ENCODE results near the gene LMOD2.

The LMOD2 gene

GRCh38 chr7:123673752-123674398 is 18.2 kb downstream of the LMOD2 start:
- Histone ChIP-seq H3K4me1 (ENCODE audit: insufficient read depth, low read length, poor library complexity, severe bottlenecking) (no peaks in the 10 kb centered on the region), H3K9me3 (ENCODE audit: insufficient read depth, low read depth, low read length) (no peaks in the 10 kb centered on the region), H2AFZ (ENCODE audit: low read length) (no peak overlapping the region), H3K27me3 (ENCODE audit: insufficient read depth, low read length, poor library complexity, severe bottlenecking) (no peaks in the 10 kb centered on the region), H3K4me3 (ENCODE audit: low read length, poor library complexity, severe bottlenecking) (no peak overlapping the region), H3K79me2 (ENCODE audit: insufficient read depth, low read length) (no peaks in the 10 kb centered on the region), H3K4me2 (ENCODE audit: low read depth, low read length, poor library complexity, severe bottlenecking) (no peak overlapping the region), H3K9me2 (replicated peaks; ENCODE audit: low read depth, low read length) (no peaks in the 10 kb centered on the region), H3K36me3 (ENCODE audit: insufficient read depth, low read length) (no peaks in the 10 kb centered on the region), H4K20me1 (ENCODE audit: insufficient read depth, low read length, poor library complexity, severe bottlenecking) (no peaks in the 10 kb centered on the region), H3K9ac (ENCODE audit: low read depth, low read length, poor library complexity, severe bottlenecking) (no peak overlapping the region), H3F3A (ENCODE audit: low read depth) (no peaks in the 10 kb centered on the region)
- TF ChIP-seq CTCF (conservative IDR thresholded peaks at IDR 0.05; ENCODE audit: low read length) = no peak
- TF ChIP-seq EZH2phosphoT487 (IDR thresholded peaks at IDR 0.05; ENCODE audit: borderline replicate concordance) = no peak

DNA sequence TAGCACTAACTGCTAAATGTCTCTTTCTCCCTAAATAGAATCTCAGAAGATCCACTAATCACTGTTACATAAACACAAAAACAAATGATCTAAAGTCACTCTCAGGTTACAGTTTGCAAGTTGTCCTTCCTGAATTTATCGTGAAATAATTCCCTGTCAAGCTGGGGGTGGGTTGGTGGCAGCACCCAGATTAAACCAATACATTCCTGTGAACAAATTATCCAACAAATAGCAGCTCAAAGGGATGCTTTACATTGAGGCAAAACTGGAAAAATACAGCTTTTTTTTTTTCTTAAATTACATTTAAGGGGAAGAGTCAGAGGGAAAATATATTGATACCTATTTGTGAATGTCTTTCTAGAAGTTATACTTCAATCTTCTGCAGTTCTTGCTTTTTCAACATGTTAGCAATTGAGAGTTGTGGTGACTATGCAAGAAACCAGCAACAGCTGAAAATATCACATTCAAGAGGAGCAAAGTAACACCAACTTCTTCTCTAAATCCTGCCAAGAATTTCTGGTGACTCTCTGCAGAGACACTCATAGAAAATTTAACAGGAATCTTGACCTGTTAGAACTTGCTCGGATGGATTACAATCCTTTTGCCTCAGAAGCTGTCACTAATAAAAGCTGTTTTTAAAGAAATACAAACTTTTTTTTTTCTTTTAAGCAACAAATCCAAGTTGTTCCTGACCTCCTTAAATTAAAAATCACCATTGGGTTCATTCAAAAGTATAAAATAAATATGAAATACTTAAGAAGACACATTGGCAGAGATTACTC is 18.9 kb downstream of the LMOD2 start:
- H3K9me3 ChIP-seq (ENCODE audit: insufficient read depth, low read depth, low read length) = no peaks in the 10 kb centered on the region
- no peak overlapping the region for H2AFZ ChIP-seq (ENCODE audit: low read length)
- no peaks in the 10 kb centered on the region for H4K20me1 ChIP-seq (ENCODE audit: insufficient read depth, low read length, poor library complexity, severe bottlenecking)
- no peak overlapping the region for H3K4me2 ChIP-seq (ENCODE audit: low read depth, low read length, poor library complexity, severe bottlenecking)
- no peaks in the 10 kb centered on the region for H3F3A ChIP-seq (ENCODE audit: low read depth)
- no peaks in the 10 kb centered on the region for H3K36me3 ChIP-seq (ENCODE audit: insufficient read depth, low read length)
- no peak overlapping the region for H3K9ac ChIP-seq (ENCODE audit: low read depth, low read length, poor library complexity, severe bottlenecking)
- H3K4me1 ChIP-seq (ENCODE audit: insufficient read depth, low read length, poor library complexity, severe bottlenecking) = no peaks in the 10 kb centered on the region
- no peaks in the 10 kb centered on the region for H3K9me2 ChIP-seq (replicated peaks; ENCODE audit: low read depth, low read length)
- no peaks in the 10 kb centered on the region for H3K79me2 ChIP-seq (ENCODE audit: insufficient read depth, low read length)
- no peaks in the 10 kb centered on the region for H3K27me3 ChIP-seq (ENCODE audit: insufficient read depth, low read length, poor library complexity, severe bottlenecking)
- TF ChIP-seq CTCF (conservative IDR thresholded peaks at IDR 0.05; ENCODE audit: low read length) = no peak
- TF ChIP-seq EZH2phosphoT487 (IDR thresholded peaks at IDR 0.05; ENCODE audit: borderline replicate concordance) = no peak
- H3K4me3 ChIP-seq (ENCODE audit: low read length, poor library complexity, severe bottlenecking) = no peak overlapping the region

GRCh38 chr7:123675181-123675473 is 19.5 kb downstream of the LMOD2 start:
- no peaks in the 10 kb centered on the region for H3F3A ChIP-seq (ENCODE audit: low read depth)
- H3K36me3 ChIP-seq (ENCODE audit: insufficient read depth, low read length) = no peaks in the 10 kb centered on the region
- H4K20me1 ChIP-seq (ENCODE audit: insufficient read depth, low read length, poor library complexity, severe bottlenecking) = no peaks in the 10 kb centered on the region
- H3K27me3 ChIP-seq (ENCODE audit: insufficient read depth, low read length, poor library complexity, severe bottlenecking) = no peaks in the 10 kb centered on the region
- H3K9me3 ChIP-seq (ENCODE audit: insufficient read depth, low read depth, low read length) = no peaks in the 10 kb centered on the region
- H3K9me2 ChIP-seq (replicated peaks; ENCODE audit: low read depth, low read length) = no peaks in the 10 kb centered on the region
- no peak overlapping the region for H3K4me3 ChIP-seq (ENCODE audit: low read length, poor library complexity, severe bottlenecking)
- no peak overlapping the region for H3K4me2 ChIP-seq (ENCODE audit: low read depth, low read length, poor library complexity, severe bottlenecking)
- TF ChIP-seq CTCF (conservative IDR thresholded peaks at IDR 0.05; ENCODE audit: low read length) (no peak), EZH2phosphoT487 (IDR thresholded peaks at IDR 0.05; ENCODE audit: borderline replicate concordance) (no peak)
- H3K79me2 ChIP-seq (ENCODE audit: insufficient read depth, low read length) = no peaks in the 10 kb centered on the region
- H3K4me1 ChIP-seq (ENCODE audit: insufficient read depth, low read length, poor library complexity, severe bottlenecking) = no peaks in the 10 kb centered on the region
- no peak overlapping the region for H2AFZ ChIP-seq (ENCODE audit: low read length)
- H3K9ac ChIP-seq (ENCODE audit: low read depth, low read length, poor library complexity, severe bottlenecking) = no peak overlapping the region
